H9 (cell line): ENCODE results near the gene DIP2C. TPM values are rescaled to one million over a fixed set of nuclear protein-coding genes. Genes with fewer than 3 reads are reported as not detected.

Experiments used
- DNase-seq: peaks from one replicate; pipeline ENCODE4 v3.0.0-alpha.2; 2017
- H2AFZ ChIP-seq: one replicate; pipeline ENCODE4 v1.6.1; 2013; ENCODE audit warnings: mild to moderate bottlenecking, low read length, control low read depth, moderate library complexity
- H2AK5ac ChIP-seq: 2 replicates; pipeline ENCODE4 v1.6.1; 2013; ENCODE audit warnings: low read length, control low read depth, mixed read lengths; ENCODE audit not compliant: insufficient read length
- H2BK120ac ChIP-seq: one replicate; pipeline ENCODE4 v1.6.1; 2013; ENCODE audit warnings: low read depth, mild to moderate bottlenecking, low read length, control low read depth, inconsistent platforms; ENCODE audit not compliant: poor library complexity, severe bottlenecking
- H2BK12ac ChIP-seq: 2 replicates; pipeline ENCODE4 v1.6.1; 2013; ENCODE audit warnings: low read length, control low read depth, mixed read lengths, low read depth; ENCODE audit not compliant: insufficient read length
- H2BK15ac ChIP-seq: 2 replicates; pipeline ENCODE4 v1.6.1; 2013; ENCODE audit warnings: low read depth, low read length, control low read depth
- H2BK20ac ChIP-seq: one replicate; pipeline ENCODE4 v1.6.1; 2013; ENCODE audit warnings: low read depth, mild to moderate bottlenecking, low read length, control low read depth, inconsistent platforms; ENCODE audit not compliant: poor library complexity, severe bottlenecking
- H2BK5ac ChIP-seq: 2 replicates; pipeline ENCODE4 v1.6.1; 2013; ENCODE audit warnings: low read length, control low read depth, mixed read lengths; ENCODE audit not compliant: insufficient read length
- H3K14ac ChIP-seq: 2 replicates; pipeline ENCODE4 v1.6.1; 2013; ENCODE audit warnings: low read length, control low read depth; ENCODE audit not compliant: insufficient read depth
- H3K18ac ChIP-seq: 2 replicates; pipeline ENCODE4 v1.6.1; 2013; ENCODE audit warnings: low read depth, mild to moderate bottlenecking, mixed read lengths, low read length, control low read depth; ENCODE audit not compliant: insufficient read length
- H3K23ac ChIP-seq: 2 replicates; pipeline ENCODE4 v1.6.1; 2013; ENCODE audit warnings: low read length, control low read depth, mixed read lengths, low read depth; ENCODE audit not compliant: insufficient read length
- H3K23me2 ChIP-seq: 2 replicates; pipeline ENCODE4 v1.6.1; 2013; ENCODE audit warnings: low read depth, mild to moderate bottlenecking, mixed read lengths, low read length, control low read depth; ENCODE audit not compliant: insufficient read length, poor library complexity, severe bottlenecking
- H3K27ac ChIP-seq: 2 replicates; pipeline ENCODE4 v1.5.1; 2013; ENCODE audit warnings: low read length, control low read depth, mixed read lengths, low read depth; ENCODE audit not compliant: insufficient read length
- H3K27me3 ChIP-seq: 2 replicates; pipeline ENCODE4 v1.6.1; 2013; ENCODE audit warnings: low read length, control low read depth, inconsistent platforms; ENCODE audit not compliant: insufficient read depth
- H3K4ac ChIP-seq: 2 replicates; pipeline ENCODE4 v1.6.1; 2013; ENCODE audit warnings: low read depth, mild to moderate bottlenecking, control low read depth, inconsistent platforms, low read length, moderate library complexity
- H3K4me1 ChIP-seq: 2 replicates; pipeline ENCODE4 v1.6.1; 2013; ENCODE audit warnings: low read length, control low read depth, inconsistent platforms; ENCODE audit not compliant: insufficient read depth
- H3K4me2 ChIP-seq: 2 replicates; pipeline ENCODE4 v1.6.1; 2013; ENCODE audit warnings: low read length, control low read depth, mixed read lengths; ENCODE audit not compliant: insufficient read length, insufficient read depth
- H3K56ac ChIP-seq: 2 replicates; pipeline ENCODE4 v1.6.1; 2013; ENCODE audit warnings: low read depth, mild to moderate bottlenecking, mixed read lengths, low read length, control low read depth; ENCODE audit not compliant: insufficient read length
- H3K79me1 ChIP-seq: 2 replicates; pipeline ENCODE4 v1.6.1; 2013; ENCODE audit warnings: low read depth, mild to moderate bottlenecking, moderate library complexity, low read length, control low read depth, inconsistent platforms; ENCODE audit not compliant: insufficient read depth, poor library complexity, severe bottlenecking
- H3K79me2 ChIP-seq: 2 replicates; pipeline ENCODE4 v1.6.1; 2013; ENCODE audit warnings: low read length, control low read depth, inconsistent platforms; ENCODE audit not compliant: insufficient read depth
- H3K9ac ChIP-seq: 2 replicates; pipeline ENCODE4 v1.6.1; 2013; ENCODE audit warnings: low read length, control low read depth, mixed read lengths; ENCODE audit not compliant: insufficient read length; ENCODE audit errors: extremely low read depth
- H3K9me3 ChIP-seq: one replicate; pipeline ENCODE4 v1.6.1; 2013; ENCODE audit warnings: low read depth, low read length, inconsistent platforms; ENCODE audit not compliant: control insufficient read depth
- H3T11ph ChIP-seq: one replicate; pipeline ENCODE4 v1.6.1; 2013; ENCODE audit warnings: mild to moderate bottlenecking, low read length, control low read depth, inconsistent platforms
- H4K20me1 ChIP-seq: one replicate; pipeline ENCODE4 v1.6.1; 2013; ENCODE audit not compliant: control insufficient read depth, insufficient read length, insufficient read depth
- H4K5ac ChIP-seq: 2 replicates; pipeline ENCODE4 v1.6.1; 2013; ENCODE audit warnings: low read depth, mild to moderate bottlenecking, mixed read lengths, low read length, control low read depth; ENCODE audit not compliant: insufficient read length
- H4K8ac ChIP-seq: replicated peaks from 2 replicates; pipeline ENCODE4 v1.6.1; 2013; ENCODE audit warnings: low read length, control low read depth, mixed read lengths, low read depth; ENCODE audit not compliant: insufficient read length
- H4K91ac ChIP-seq: 2 replicates; pipeline ENCODE4 v1.6.1; 2013; ENCODE audit warnings: low read depth, mild to moderate bottlenecking, moderate library complexity, mixed read lengths, low read length, control low read depth; ENCODE audit not compliant: insufficient read length
- H3K27ac Mint-ChIP-seq, 3 experiments: 2 replicates in 2 of 3; 3 replicates in 1 of 3; pipeline ENCODE4 v1.8.0; 2020 to 2021; ENCODE audit warnings: mixed read lengths in 3 of 3, mild to moderate bottlenecking in 1 of 3, moderate library complexity in 1 of 3
- H3K27me3 Mint-ChIP-seq: 2 replicates; pipeline ENCODE4 v1.8.0; 2021; ENCODE audit warnings: low read depth, mild to moderate bottlenecking, moderate library complexity, mixed read lengths
- H3K36me3 Mint-ChIP-seq, 3 experiments: 2 replicates in 2 of 3; 3 replicates in 1 of 3; pipeline ENCODE4 v1.8.0; 2020 to 2021; ENCODE audit warnings: low read depth in 3 of 3, mixed read lengths in 3 of 3; ENCODE audit not compliant: insufficient read depth in 1 of 3
- H3K4me1 Mint-ChIP-seq, 2 experiments: 2 replicates each; pipeline ENCODE4 v1.8.0; 2020; ENCODE audit warnings: mixed read lengths in 2 of 2
- H3K4me3 Mint-ChIP-seq, 2 experiments: 2 replicates in 1 of 2; 3 replicates in 1 of 2; pipeline ENCODE4 v1.8.0; 2020 to 2021; ENCODE audit warnings: mild to moderate bottlenecking in 2 of 2, mixed read lengths in 2 of 2, moderate library complexity in 1 of 2
- H3K9me3 Mint-ChIP-seq, 2 experiments: 2 replicates in 1 of 2; 3 replicates in 1 of 2; pipeline ENCODE4 v1.8.0; 2020; ENCODE audit warnings: mild to moderate bottlenecking in 2 of 2, mixed read lengths in 2 of 2, moderate library complexity in 1 of 2
- CTCF ChIP-seq: fragments of 200-600 bp; sonication (generic); conservative IDR thresholded peaks from 3 replicates; pipeline ENCODE4 v1.8.0; 2021; ENCODE audit warnings: antibody characterized with exemption, mild to moderate bottlenecking
- WGBS: extraction: QIAGEN DNeasy Blood & Tissue Kit; methylation state at CpG from one replicate; pipeline ENCODE4 v1.1.7; 2013; ENCODE audit warnings: missing lambda C conversion rate, low lambda C conversion rate, mixed read lengths; ENCODE audit not compliant: insufficient read length; ENCODE audit errors: extremely low coverage; 5-methylcytosine and 5-hydroxymethylcytosine counted together
- total RNA-seq: library from RNA; stranded (reverse); gene quantifications from 2 replicates; pipeline ENCODE4 v1.2.1, GENCODE V29; 2021

The DIP2C gene
- total RNA-seq, 1 experiment from 2014 or later = 7.9 TPM

GRCh38 chr10:692682-693351 lies 3.3 kb upstream of the DIP2C start:
- H4K20me1 ChIP-seq = no peaks in the 10 kb centered on the region
- H4K91ac ChIP-seq = no peak overlapping the region
- no peak overlapping the region for H2AK5ac ChIP-seq
- no peak overlapping the region for H3K56ac ChIP-seq
- no peak overlapping the region for H3K23ac ChIP-seq
- no CpG with 5 or more reads among the region's 12 CpGs for WGBS
- H3K18ac ChIP-seq = no peak overlapping the region
- no peak overlapping the region for H3K27ac ChIP-seq
- H3K79me2 ChIP-seq = no peaks in the 10 kb centered on the region; the same call in 1 of the 2 replicates
- no peak overlapping the region for H3K4me3 Mint-ChIP-seq
- no peak overlapping the region for H3K27ac Mint-ChIP-seq
- H3K4me2 ChIP-seq = no peak overlapping the region
- peaks cover 9% of the 10 kb centered on the region for H3K23me2 ChIP-seq
- no peak overlapping the region for H2BK12ac ChIP-seq
- no peaks in the 10 kb centered on the region for H3K9me3 ChIP-seq
- H3K9me3 Mint-ChIP-seq = 0 out of 5 replicates have a peak, but pooled peaks cover 0 to 2% of the 10 kb centered on the region in 2 experiments
- no peak for TF ChIP-seq CTCF
- peaks cover 14 to 20% of the 10 kb centered on the region in 2 experiments for H3K4me1 Mint-ChIP-seq
- no peaks in the 10 kb centered on the region; the same call in 1 of the 2 replicates for H3K27me3 ChIP-seq
- no peak overlapping the region for H2BK5ac ChIP-seq
- no peak overlapping the region for H2BK120ac ChIP-seq
- no peak for DNase-seq
- no peak overlapping the region for H2BK20ac ChIP-seq
- no peaks in the 10 kb centered on the region; a peak in 1 of 7 replicates for H3K36me3 Mint-ChIP-seq
- peaks cover 48% of the 10 kb centered on the region for H3K27me3 Mint-ChIP-seq
- no peak overlapping the region for H2AFZ ChIP-seq
- H4K5ac ChIP-seq = no peak overlapping the region
- H3K14ac ChIP-seq = no peak overlapping the region
- no peaks in the 10 kb centered on the region for H3K79me1 ChIP-seq
- H2BK15ac ChIP-seq = no peak overlapping the region
- no peak overlapping the region for H3T11ph ChIP-seq
- H4K8ac ChIP-seq = no peak overlapping the region
- no peaks in the 10 kb centered on the region for H3K4me1 ChIP-seq
- H3K9ac ChIP-seq = no peak overlapping the region
- H3K4ac ChIP-seq = no peak overlapping the region
